IPS DF 4.7 (cell line): ENCODE measurements around the gene TTK.

ENCODE experiments used
- DNase-seq: peaks from one replicate; pipeline ENCODE4 v3.0.0-alpha.2; 2013; ENCODE audit warnings: low spot score; ENCODE audit errors: extremely low read depth

Gene TTK

DNA sequence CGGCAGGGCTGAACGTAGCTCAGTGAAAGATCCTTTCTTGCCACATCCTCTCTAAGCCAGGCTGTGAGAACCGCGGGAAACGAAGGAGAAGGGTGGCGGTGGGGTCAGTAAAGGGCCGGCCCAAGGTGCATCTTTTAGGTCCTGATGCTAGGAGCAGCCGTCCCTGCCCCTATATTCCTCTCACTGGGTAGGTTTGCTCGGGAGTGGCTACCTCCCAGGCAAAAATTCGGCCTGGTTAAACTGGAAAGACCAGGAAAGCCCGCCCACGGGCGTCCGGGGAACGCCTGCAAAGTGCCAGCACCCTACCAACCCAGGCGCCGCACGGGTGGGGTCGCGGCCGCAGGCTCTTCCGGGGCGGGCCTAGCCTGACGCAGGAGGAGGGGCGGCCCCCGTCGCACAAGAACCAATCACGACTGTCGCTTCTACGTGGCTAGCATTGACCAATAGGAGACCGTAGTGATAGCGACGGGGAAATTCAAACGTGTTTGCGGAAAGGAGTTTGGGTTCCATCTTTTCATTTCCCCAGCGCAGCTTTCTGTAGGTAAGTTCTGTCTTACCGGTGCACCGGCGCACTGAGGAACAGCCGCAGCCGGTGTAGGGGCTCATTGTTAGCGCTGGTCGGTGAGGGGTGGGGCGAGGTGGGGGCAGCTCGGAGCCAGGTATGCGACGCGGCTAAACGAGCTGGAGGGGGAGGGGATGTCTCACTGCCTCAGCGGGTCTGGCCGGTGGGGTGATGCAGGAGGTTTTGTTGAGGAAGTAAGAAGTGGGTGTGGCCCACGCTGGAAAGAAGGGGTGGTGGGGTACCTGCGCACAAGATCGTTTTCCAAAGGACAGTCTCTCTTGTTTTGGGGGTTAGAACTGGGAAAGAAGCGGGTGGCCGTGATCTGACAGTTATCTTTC lies at the start of gene TTK:
Gene TTK (plus strand): TSS at position 477 of the 900 bp plus-strand sequence. CDS start 1,195 bp downstream, outside the sequence.
- DNase-seq: peak; percentile 90

DNA sequence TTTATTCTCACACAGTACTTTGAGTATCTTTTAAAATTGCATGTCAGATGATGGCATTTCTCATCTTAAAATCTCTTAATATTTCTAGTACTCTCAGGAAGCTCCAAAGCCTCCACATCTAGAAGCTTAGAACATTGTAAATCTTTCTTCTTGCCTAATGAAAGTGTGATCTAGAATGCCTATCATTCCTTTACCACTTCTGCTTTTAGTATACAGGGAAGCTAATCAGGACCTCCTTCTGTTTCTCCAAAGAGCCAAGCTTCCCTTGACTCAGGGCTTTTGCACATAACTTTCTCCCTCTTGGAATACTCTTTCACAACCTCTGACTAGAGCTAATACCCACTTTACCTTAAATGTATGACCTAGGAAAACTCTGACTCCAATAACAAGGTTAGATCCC lies 49.6 kb upstream of the TTK start:
- DNase-seq: no peak

DNA sequence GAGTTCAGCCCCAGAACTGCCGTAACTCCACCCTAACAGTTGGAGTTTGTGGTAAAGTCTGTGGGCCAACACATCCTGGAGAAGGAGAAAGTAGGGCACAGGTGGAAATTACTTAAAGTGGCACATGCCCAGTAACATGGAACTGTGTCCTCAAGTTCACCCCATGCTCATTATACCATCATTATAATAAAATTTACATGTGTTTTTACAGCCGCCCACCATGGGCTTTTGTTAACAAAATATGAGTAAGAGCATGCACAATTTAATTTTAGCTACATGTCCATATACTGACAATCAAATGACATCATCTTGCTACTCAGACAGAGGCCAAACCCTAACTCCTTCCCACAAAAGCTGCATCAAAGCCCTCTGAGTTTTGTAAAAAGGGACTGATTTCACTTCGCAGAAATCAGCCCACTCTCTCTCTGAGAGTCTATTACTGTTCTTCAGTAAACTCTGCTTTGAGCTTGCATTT lies 39.8 kb upstream of the TTK start:
- DNase-seq: no peak

DNA sequence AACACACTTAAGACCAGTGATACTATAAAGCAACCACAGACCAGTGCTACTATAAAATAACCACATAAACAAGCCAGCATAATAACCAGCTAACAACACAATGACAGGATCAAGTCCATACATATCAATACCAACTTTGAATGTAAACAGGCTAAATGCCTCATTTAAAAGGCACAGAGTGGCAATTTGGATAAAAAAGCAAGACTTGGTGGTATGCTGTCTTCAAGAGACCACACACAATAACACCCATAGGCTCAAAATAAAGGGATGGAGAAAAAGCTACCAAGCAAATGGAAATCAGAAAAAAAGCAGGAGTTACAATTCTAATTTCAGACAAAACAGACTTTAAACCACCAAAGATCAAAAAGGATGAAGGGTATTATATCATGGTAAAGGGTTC lies 37.3 kb upstream of the TTK start:
- no peak for DNase-seq

DNA sequence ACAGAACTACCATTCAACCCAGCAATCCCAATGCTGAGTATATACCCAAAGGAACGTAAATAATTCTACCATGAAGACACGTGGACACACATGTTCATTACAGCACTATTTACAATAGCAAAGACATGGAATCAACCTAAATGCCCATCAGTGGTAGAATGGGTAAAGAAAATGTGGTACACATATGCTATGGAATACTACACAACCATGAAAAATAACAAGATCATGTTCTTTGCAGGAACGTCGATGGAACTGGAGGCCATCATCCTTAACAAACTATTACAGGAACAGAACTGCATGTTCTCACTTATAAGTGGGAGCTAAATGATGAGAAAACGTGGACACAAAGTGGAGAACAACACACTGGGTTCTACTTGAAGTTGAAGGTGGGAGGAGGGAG lies 34.7 kb upstream of the TTK start:
- no peak for DNase-seq

DNA sequence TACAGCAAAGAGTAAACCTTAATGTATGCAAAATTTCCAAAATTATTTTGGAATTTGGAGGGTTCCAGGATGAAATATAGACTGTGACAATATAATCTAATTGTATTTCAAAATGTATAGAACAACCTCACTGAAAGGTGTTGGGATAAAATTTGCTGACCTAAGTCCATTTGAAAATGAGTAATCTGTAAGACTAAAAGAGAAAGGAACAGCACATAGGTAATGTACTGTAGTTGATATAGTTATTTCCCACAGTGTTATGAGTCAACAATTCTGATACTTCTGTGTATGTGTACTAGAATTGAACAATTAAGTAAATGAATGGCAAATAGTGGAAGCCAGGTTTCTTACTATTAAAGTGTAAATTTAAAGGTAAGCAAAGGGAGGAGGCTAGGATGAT lies 33.3 kb upstream of the TTK start:
- no peak for DNase-seq

DNA sequence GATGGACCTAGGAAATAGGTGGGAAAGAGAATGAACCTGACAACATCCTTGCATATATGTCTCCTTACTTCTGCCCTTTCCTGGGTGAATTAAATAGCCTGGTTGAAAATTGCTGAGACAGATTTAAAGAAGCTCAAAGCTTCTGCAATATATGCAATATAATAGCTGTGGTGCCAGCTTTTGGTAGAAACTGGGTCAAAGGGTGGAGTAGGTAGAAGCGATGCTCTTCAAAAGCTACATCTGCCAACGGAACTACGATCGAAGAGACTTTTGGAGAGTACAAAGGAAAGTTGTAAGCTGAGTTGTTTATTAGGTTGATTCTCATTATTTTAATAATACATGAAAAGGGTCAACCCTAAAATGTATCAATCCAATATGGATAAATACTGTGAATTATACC lies 22.8 kb upstream of the TTK start:
- no peak for DNase-seq

DNA sequence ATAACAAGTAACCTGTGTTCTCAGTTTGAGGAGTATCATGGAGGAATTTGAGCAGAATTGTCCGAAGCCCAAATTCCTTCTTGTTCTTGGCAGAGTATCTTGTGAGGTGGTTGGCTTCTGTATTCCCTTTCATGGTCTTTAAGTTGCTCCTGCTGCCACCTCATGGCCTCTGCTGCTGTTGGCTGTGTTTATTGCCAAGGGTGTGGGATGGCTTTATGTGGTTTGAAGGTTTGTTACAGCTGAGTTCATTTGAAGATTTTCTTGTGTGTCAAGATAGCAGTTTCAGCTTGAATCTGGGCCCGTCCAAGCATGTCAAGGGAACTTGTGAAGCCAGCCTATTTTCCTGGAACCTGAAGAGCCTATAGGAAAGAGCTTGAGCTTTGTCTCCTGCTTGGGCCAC lies 20.2 kb upstream of the TTK start:
- no peak for DNase-seq

DNA sequence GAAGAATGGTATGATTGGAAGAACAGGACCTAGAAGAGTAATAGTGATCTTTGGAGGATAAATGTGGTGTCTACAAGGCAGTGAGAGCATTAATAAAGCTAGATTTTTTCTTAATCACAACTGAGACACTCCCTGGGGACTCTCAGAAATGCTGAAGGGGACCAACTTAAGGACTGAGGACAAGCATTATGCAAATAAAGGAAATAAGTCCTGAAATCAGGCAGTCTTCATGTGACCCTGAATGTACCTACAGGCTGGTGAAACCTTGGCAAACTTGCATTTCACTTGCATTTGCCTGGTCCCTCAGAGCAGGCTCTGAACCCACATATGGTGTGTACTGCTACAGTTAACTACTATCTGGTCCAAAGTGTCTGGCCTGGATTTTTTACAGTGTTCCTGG lies 19.3 kb upstream of the TTK start:
- DNase-seq: no peak

DNA sequence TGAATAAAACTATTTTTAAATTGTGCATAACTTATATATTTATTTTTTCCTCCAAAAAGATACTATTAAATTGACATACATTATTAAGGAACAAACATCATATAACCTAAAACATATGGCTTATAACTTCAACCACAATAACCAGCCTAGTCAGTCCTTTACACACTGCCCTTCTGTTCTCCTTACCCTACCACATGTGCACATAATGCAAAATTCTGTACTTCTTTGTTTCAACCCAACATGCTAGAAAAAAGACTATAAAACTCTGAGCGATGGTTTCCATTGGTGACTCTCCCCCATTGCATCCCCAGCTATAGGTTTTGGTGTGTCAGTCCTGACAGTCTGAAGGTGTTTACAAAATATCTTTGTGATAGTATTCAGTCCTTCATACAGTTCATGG lies 14.8 kb upstream of the TTK start:
- no peak for DNase-seq

DNA sequence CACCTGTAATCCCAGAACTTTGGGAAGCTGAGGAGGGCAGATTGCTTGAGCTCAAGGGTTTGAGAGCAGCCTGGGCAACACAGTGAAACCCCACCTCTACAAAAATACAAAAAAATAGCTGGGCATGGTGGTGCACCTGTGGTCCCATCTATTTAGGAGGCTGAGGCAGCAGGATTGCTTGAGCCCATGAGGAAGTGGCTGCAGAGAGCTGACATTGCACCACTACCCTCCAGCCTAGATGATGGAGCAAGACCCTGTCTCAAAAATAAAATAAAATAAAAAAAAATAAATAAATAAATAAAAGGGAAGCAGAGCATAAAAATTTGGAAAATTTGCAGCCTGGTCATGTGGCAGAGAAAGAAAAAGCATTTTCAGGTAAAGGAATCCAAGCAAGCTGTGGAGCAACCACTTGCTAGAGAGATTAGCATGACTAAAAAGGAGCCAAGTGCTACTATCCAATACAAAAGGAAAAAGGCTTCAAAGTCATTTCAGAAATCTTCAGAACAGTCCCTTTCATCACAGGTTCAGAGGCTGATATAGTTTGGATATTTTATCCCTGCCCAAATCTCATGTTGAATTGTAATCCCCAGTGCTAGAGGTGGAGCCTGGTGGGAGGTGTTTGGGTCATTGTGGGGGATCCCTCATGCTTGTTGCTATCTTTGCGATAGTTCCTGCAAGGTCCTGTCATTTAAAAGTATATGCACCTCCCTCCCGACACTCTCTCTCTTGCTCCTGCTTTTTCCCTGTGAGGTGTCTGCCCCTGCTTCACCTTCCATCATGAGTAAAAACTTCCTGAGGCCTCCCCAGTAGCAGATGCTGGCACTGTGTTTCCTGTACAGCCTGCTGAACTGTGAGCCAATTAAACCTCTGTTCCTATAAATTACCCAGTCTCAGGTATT lies 11.2 kb upstream of the TTK start:
- no peak for DNase-seq

DNA sequence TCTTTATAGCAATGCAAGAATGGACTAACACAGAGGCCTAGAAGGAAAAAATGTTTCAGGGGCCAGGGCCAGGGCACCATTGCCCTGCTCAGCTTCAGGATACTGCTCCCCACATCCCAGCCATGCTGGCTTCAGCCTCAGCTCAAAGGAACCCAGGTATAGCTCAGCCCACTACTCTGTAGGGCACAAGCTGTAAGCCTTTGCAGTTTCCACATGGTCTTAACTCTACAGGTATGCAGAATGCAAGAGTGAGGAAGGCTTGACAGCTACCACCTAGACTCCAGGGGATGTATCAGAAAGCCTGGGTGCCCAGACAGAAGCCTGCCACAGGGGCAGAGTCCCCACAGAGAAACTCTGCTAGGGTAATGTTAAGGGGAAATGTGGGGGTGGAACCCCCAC lies 10.5 kb upstream of the TTK start:
- DNase-seq: no peak

DNA sequence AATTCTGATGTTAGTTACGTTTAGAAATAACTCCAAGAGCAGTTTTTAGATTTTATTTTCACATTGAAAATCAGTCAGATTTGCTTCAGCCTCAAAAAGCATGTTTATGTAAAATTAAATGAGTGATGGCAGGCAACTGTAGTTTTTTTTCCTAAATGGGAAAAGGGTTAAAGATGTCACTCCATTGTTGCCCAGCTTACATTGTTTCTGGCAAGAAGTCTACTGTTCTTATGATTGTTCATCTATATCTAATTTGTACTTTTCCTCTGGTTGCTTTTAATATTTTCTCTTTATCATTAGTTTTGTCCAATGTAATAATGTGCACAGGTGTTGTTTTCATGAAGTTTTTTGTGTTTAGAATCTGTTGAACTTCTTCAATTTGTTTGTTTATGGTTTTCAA lies 6.7 kb upstream of the TTK start:
- no peak for DNase-seq

DNA sequence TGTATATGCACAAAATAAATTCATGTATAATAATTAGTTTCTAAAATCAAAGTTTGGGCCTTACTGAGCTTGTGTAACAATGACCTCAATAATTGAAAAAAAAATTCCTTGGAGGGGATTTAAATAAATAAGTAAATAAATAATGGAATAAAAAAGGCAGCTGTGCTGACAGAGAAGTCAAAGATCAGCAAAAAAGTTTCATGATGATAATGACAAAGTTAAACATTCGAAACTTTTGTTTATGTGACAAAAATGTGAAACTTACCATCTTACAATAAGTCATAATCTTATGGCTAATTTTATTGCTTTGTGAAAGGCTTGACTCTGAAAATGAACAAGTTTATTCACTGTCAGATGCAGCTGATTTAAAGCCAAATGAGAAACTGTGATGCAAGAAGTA lies 3.1 kb upstream of the TTK start:
- no peak for DNase-seq

DNA sequence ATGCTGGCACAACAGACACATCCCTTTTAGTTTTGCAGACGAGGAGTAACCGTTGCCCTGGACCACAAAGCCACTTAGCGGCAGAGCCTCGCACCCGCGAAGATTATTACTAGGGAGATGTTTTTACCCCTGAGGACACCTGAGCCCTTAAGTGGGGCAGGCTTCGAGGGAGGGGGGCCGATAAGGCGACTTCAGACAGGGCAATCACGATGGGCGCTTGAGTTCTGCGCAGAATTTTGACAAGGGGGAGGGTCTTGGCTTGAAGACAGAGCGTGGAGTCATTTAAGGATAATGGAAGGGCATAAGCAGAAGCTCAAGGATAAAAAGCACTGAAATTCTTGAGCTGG lies 650 bp upstream of the TTK start:
- DNase-seq: no peak

DNA sequence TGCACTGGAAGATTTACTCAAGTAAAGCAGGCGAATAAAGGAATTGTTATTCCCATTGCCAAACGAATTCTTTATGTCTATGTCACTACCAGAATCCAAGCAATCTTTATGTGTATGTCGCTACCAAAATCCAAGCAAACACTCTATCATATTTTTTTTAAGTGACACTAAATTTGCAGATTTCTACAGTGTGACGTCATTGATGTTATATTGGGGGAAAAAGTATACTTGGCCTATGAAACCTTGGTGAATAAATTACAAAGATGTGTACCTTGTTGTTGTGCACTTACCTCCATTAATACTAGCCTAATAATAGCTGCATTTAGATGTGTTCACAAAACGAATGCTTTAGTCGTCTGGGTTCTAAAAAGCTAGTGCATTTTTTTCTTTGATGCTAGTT lies 957 bp downstream of the TTK start:
- DNase-seq: no peak

DNA sequence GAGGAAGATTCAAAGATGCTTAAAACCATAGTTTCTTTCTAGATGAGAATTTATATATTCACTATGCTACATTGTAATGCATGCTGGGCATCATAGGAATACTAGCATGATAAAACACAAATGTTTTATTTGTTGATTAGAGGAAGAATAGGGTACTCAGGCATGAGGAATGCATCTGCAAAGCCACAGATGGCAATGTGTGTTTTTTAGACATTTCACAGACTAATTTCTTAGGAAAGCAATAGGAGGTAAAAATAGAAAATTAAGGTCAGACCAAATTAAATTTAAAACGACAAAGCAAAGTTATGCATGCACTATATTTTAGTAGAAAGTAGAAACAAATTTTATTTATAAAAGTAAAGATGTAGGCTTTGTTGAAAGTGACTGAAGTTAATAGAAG lies 2.1 kb downstream of the TTK start:
- DNase-seq: no peak

DNA sequence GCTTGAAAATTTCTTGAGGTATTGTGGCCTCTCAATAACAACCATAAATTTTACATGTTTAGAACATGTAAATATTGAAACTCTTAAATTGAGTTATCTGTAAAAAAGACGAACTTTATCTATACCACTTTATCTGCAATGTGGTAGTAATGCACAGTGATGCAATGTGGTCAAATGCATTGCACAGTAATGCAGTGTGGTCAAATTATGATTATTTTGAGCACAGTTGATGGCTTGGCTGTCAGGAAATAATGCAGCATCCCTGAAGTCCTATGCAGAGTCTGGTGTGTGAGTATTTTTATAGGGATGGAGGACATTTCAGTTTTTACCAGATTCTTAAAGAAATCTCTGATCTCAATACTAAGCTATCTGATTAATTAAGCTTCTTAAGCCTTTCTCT lies 5.1 kb downstream of the TTK start:
- DNase-seq: no peak

DNA sequence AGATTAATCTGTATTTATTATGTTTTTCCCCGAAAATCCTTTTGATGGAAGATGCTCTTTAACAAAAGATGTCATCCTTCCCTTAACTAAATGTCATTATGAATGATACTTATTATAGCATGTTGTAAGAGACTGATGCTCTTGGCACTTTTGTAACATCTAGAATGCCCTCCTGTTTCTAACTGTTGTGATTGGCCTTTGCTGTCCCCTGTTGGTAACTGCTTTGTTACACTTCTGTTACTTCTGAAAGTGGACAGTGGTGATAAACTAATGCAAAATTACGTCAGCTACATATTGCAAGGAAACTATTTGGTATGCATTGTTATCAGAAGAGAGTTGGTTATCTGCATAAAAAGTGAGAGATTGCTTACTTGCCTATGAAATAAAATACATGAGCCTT lies 5.8 kb downstream of the TTK start:
- no peak for DNase-seq

DNA sequence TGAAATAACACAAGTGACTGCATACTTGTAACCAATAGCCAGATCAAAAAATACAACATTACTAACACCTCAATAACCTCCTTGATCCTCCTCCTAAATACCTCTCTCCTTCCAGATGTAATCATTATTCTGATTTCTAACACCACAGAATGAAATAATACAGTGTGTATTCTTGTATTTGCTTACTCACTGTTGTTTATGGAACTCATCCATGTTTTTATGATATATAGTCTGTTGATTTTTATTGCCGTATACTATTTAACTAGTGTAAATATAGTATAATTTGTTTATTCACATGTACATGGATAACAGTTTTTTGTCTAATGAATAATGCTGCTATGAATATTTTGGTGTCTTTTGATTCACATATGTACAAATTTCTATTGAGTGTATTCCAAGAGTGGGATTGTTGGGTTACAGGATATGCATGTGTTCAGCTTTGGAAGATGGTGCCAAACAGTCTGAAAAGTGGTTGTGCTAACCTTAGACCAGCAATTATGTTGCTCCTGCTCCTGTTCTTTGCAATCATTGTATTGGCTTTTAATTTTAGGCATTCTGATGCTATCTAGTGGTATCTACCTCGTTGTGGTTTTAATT lies 11.5 kb downstream of the TTK start:
- no peak for DNase-seq

DNA sequence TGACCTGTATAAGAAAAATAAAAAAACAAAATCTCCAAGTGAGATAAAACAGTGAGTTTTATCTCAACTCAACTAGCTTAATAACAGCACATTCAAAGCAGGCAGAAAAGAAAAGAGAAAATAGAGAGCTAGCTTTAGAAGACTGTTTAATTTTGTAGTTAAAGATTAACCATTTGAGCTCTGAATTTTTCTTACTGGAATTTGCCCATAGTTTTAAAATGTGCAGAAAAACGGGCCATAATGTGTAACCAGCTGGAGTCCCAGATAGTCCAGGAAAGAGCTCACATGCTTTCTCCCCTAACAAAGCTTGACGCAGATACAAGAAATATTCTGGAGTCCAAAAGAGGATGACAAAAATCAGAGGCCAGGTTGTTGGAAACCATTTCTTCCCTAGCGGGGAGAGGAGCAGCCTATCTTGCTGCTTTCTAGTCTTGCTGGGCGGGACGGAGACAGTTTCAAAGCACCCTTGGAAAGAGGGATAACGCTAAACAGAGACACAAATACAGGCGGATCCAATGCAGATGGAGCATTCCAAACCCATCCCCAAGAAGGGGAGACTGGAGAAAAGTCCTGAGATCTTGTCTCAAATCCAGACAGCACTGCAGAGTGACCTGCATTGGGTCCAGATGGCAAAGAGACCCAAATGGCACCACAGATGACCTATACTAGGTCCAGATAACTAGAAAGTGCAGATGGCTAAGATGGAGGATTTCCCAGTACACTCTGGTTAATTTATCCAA lies 16.1 kb downstream of the TTK start:
- no peak for DNase-seq
